HFFc6 (cell line): ENCODE data around the gene RNF152. TPM values are rescaled to one million over a fixed set of nuclear protein-coding genes. Genes with fewer than 3 reads are reported as not detected.

ENCODE experiments used
- DNase-seq: peaks from one replicate; pipeline ENCODE4 v3.0.0-alpha.2; 2018
- H3K27ac Mint-ChIP-seq: 2 replicates; pipeline ENCODE4 v1.8.0; 2020; ENCODE audit warnings: mild to moderate bottlenecking, mixed read lengths
- H3K27me3 Mint-ChIP-seq: 2 replicates; pipeline ENCODE4 v1.8.0; 2021; ENCODE audit warnings: mild to moderate bottlenecking, moderate library complexity, mixed read lengths; ENCODE audit not compliant: insufficient read depth
- H3K36me3 Mint-ChIP-seq: 2 replicates; pipeline ENCODE4 v1.8.0; 2021; ENCODE audit warnings: low read depth, mixed read lengths
- H3K4me1 Mint-ChIP-seq: 2 replicates; pipeline ENCODE4 v1.8.0; 2020; ENCODE audit warnings: low read depth, mixed read lengths
- H3K4me3 Mint-ChIP-seq: 2 replicates; pipeline ENCODE4 v1.8.0; 2020; ENCODE audit warnings: mild to moderate bottlenecking, moderate library complexity, mixed read lengths
- H3K9me3 Mint-ChIP-seq: 2 replicates; pipeline ENCODE4 v1.8.0; 2020; ENCODE audit warnings: mild to moderate bottlenecking, mixed read lengths
- total RNA-seq, 6 experiments: library from RNA; stranded (reverse); fragmentation: NEBNext Ultra II Directional; extraction: Animal tissue kit (Norgen Biotek cat#: 25700); gene quantifications; 2 replicates in 1 of 6; 3 replicates in 5 of 6; pipeline ENCODE4 v1.2.3, GENCODE V29; 2021
- TF ChIP-seq, protein P1 (sequence below): fragments of 200-600 bp; sonication (generic); IDR thresholded peaks from 2 replicates; pipeline ENCODE4 v1.5.0; 2021; ENCODE audit warnings: antibody characterized with exemption, mild to moderate bottlenecking

Gene RNF152
- total RNA-seq, 6 experiments from 2014 or later, result 44.3 to 68.4 (median 50.2) TPM

DNA sequence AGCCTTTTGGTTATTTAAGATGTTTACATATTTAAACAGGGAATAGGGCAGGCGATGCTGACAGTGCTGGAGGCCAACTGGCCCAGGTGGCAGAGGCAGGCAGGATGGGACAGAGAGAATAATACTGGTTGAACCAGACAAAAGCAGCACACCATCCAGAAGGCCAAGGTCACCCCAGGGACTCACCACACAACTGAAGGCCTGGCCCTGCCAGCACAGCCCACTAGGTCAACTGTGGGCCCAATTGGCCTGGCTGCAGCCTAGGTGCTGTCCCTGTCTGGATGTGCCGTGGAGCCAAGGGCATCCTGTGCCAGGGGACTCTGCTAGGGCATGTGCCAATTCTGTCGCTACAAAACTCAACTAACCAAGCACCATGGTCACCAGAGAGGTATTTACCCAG lies 69.2 kb downstream of the RNF152 start:
- H3K27ac Mint-ChIP-seq, result no peak overlapping the region
- no peaks in the 10 kb centered on the region for H3K27me3 Mint-ChIP-seq
- H3K4me3 Mint-ChIP-seq, result no peak overlapping the region
- no peaks in the 10 kb centered on the region for H3K9me3 Mint-ChIP-seq
- peaks cover 24% of the 10 kb centered on the region for H3K36me3 Mint-ChIP-seq
- peaks cover 77% of the 10 kb centered on the region for H3K4me1 Mint-ChIP-seq
- DNase-seq, result no peak
- TF ChIP-seq, protein P1, sequence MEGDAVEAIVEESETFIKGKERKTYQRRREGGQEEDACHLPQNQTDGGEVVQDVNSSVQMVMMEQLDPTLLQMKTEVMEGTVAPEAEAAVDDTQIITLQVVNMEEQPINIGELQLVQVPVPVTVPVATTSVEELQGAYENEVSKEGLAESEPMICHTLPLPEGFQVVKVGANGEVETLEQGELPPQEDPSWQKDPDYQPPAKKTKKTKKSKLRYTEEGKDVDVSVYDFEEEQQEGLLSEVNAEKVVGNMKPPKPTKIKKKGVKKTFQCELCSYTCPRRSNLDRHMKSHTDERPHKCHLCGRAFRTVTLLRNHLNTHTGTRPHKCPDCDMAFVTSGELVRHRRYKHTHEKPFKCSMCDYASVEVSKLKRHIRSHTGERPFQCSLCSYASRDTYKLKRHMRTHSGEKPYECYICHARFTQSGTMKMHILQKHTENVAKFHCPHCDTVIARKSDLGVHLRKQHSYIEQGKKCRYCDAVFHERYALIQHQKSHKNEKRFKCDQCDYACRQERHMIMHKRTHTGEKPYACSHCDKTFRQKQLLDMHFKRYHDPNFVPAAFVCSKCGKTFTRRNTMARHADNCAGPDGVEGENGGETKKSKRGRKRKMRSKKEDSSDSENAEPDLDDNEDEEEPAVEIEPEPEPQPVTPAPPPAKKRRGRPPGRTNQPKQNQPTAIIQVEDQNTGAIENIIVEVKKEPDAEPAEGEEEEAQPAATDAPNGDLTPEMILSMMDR, result no peak

DNA sequence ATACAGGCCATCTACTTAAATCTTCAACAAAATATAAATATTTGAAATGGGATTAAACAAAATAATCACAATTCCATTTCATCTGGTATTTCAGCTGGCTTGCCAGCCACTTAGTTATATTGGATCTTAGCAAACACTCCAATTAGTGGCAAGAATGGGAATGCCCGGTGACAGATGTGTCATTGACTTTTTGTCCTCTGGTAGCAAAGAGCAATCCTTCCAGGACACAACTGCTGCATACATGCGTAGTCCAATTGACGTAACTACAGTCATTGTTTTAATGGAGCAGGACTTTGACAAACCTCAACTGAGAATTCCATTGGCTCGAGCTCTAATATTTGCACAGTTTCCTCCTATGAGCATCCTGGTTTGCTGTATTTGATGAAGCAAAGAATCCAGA lies 69.9 kb downstream of the RNF152 start:
- Mint-ChIP-seq H3K4me1 (peaks cover 77% of the 10 kb centered on the region), H3K9me3 (no peaks in the 10 kb centered on the region)

DNA sequence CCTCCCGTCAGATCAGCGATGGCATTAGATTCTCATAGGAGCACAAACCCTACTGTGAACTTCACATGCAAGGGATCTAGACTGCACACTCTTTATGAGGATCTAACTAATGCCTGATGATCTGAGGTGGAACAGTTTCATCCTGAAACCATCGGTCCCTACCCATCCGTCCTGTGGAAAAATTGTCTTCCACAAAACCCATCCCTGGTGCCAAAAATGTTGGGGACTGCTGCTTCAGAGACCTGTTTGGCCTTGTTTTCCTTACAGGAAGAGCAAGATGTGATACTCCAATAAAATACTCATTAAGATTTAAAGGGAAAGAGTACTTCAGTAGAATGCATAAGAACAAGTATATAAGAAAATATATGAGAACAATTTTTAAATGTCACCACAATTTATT lies 71.1 kb downstream of the RNF152 start:
- Mint-ChIP-seq H3K36me3 (peaks cover 22% of the 10 kb centered on the region), H3K9me3 (no peaks in the 10 kb centered on the region), H3K4me3 (no peak overlapping the region), H3K27me3 (no peaks in the 10 kb centered on the region), H3K4me1 (peaks cover 77% of the 10 kb centered on the region), H3K27ac (peak overlapping the region; percentile 36; the same call in 1 of the 2 replicates)
- TF ChIP-seq, protein P1, result no peak
- no peak for DNase-seq

More for the DNA sequence above, 69.9 kb downstream of the RNF152 start:
- H3K27me3 Mint-ChIP-seq, result no peaks in the 10 kb centered on the region
- TF ChIP-seq, protein P1, result no peak
- DNase-seq, result no peak
- H3K27ac Mint-ChIP-seq, result no peak overlapping the region
- no peak overlapping the region for H3K4me3 Mint-ChIP-seq
- peaks cover 23% of the 10 kb centered on the region for H3K36me3 Mint-ChIP-seq

DNA sequence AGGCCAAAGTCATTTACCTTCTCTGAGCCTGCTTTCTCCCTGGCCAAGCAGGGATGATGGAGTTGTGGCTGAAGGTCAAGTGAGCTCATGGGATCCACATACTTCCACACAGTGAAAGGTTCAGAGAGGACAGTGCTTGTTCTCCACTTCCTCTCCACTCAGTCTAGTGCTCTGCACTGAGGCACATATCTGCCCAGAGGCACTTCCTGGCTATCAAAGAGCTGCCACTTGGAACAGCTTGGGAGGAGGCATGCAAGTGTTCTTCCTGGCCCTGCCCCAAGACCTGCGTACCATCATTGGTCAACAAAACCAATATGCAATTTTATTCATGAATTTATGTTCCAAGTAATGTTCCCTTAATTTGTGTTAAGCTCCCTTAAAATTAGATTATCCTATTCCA lies 71.9 kb downstream of the RNF152 start:
- Mint-ChIP-seq H3K4me3 (no peak overlapping the region), H3K9me3 (no peaks in the 10 kb centered on the region), H3K36me3 (peaks cover 16% of the 10 kb centered on the region), H3K27ac (peak overlapping the region; percentile 53), H3K4me1 (peaks cover 71% of the 10 kb centered on the region), H3K27me3 (no peaks in the 10 kb centered on the region)
- DNase-seq, result peak; percentile 25
- TF ChIP-seq, protein P1, result no peak

DNA sequence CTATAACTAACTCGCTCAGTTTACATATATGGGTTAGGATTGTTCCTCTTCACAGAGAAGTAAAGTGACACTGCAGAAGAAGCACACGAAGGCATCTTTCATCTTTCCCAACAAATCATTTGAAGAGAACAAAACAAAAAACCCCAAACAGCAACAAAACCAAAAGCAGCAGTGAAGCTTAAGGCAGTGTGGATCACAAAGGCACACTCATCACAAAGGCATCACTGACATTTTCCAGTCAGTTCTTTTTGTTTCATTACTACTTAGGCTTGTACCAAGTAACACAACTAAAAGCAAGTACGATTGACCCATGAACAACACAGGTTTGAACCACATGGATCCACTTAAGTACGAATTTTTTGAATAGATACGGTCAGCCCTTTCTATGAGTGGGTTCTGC lies 75.7 kb downstream of the RNF152 start:
- Mint-ChIP-seq H3K27ac (peak overlapping the region; percentile 38), H3K36me3 (peaks cover 46% of the 10 kb centered on the region), H3K4me3 (peak overlapping the region; percentile 1; the same call in 1 of the 2 replicates), H3K9me3 (no peaks in the 10 kb centered on the region), H3K27me3 (no peaks in the 10 kb centered on the region), H3K4me1 (peaks cover 57% of the 10 kb centered on the region)
- TF ChIP-seq, protein P1, result no peak
- peak; percentile 41 for DNase-seq
